ENCODE data around the gene PRKG2. TPM values are rescaled to one million over a fixed set of nuclear protein-coding genes. Genes with fewer than 3 reads are reported as not detected.

The PRKG2 gene
- total RNA-seq, 1 donor, result 0.72 TPM

GRCh38 chr4:81198609-81199008 lies 16.4 kb downstream of the PRKG2 start:
- no peaks in the 10 kb centered on the region for H3K9me3 ChIP-seq (ENCODE audit: low read depth, low read length)
- H4K20me1 ChIP-seq (ENCODE audit: insufficient read depth, low read length), result no peaks in the 10 kb centered on the region
- no peak for TF ChIP-seq CTCF (IDR thresholded peaks at IDR 0.05; ENCODE audit: extremely low read depth, low read depth, low read length)
- no peak overlapping the region for H3K27ac ChIP-seq (ENCODE audit: low read depth, low read length)
- H3K36me3 ChIP-seq (ENCODE audit: insufficient read depth, low read length), result no peaks in the 10 kb centered on the region
- no peaks in the 10 kb centered on the region for H3K4me1 ChIP-seq (ENCODE audit: insufficient read depth, low read length)
- H3K27me3 ChIP-seq (ENCODE audit: insufficient read depth, low read length), result no peaks in the 10 kb centered on the region
- H2AFZ ChIP-seq (ENCODE audit: low read length), result no peak overlapping the region
- no peak overlapping the region for H3K4me2 ChIP-seq (ENCODE audit: insufficient read depth, low read length)
- DNase-seq (ENCODE audit: insufficient read length, low spot score, missing footprints), result no peak
- H3K79me2 ChIP-seq (ENCODE audit: insufficient read depth, low read length), result no peaks in the 10 kb centered on the region
- no peak overlapping the region for H3K4me3 ChIP-seq (ENCODE audit: insufficient read depth, low read length)

- Histone ChIP-seq H3K4me1 (ENCODE audit: insufficient read depth, low read length) (no peaks in the 10 kb centered on the region), H3K4me3 (ENCODE audit: insufficient read depth, low read length) (no peak overlapping the region), H3K27me3 (ENCODE audit: insufficient read depth, low read length) (no peaks in the 10 kb centered on the region), H3K36me3 (ENCODE audit: insufficient read depth, low read length) (no peaks in the 10 kb centered on the region), H3K4me2 (ENCODE audit: insufficient read depth, low read length) (no peak overlapping the region), H3K79me2 (ENCODE audit: insufficient read depth, low read length) (no peaks in the 10 kb centered on the region), H4K20me1 (ENCODE audit: insufficient read depth, low read length) (no peaks in the 10 kb centered on the region), H3K27ac (ENCODE audit: low read depth, low read length) (no peak overlapping the region), H2AFZ (ENCODE audit: low read length) (no peak overlapping the region), H3K9me3 (ENCODE audit: low read depth, low read length) (no peaks in the 10 kb centered on the region)
- no peak for TF ChIP-seq CTCF (IDR thresholded peaks at IDR 0.05; ENCODE audit: extremely low read depth, low read depth, low read length)
- no peak for DNase-seq (ENCODE audit: insufficient read length, low spot score, missing footprints)
Measured at GRCh38 chr4:81197864-81198524, 17.0 kb downstream of the PRKG2 start.

DNA sequence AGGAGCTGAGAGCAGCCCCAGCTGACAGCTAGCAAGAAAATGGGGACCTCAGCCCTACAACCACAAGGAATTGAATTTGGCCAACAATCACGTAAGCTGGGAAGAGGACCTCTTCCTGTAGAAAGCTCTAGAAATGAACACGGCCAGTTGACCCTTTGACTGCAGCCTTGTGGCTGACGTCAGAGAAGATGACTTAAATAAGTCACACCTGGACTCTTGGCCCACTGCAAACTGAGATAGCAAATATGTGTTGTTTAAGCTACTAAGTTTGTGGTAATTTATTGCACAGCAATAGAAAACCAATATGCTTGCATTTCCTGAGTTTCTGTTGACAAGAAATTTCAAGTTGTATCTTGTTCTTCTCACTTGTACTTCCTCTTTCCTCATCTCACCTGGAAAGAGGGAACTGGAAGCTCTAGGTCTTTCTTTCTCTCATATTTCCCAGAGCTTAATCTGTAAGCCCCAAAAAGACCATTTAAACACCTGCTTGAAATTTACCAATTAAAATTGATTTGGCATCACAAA lies 18.8 kb downstream of the PRKG2 start:
- H3K9me3 ChIP-seq (ENCODE audit: low read depth, low read length), result no peaks in the 10 kb centered on the region
- H3K4me1 ChIP-seq (ENCODE audit: insufficient read depth, low read length), result no peaks in the 10 kb centered on the region
- H3K27ac ChIP-seq (ENCODE audit: low read depth, low read length), result no peak overlapping the region
- H3K36me3 ChIP-seq (ENCODE audit: insufficient read depth, low read length), result no peaks in the 10 kb centered on the region
- H3K4me2 ChIP-seq (ENCODE audit: insufficient read depth, low read length), result no peak overlapping the region
- no peaks in the 10 kb centered on the region for H3K27me3 ChIP-seq (ENCODE audit: insufficient read depth, low read length)
- no peak for TF ChIP-seq CTCF (IDR thresholded peaks at IDR 0.05; ENCODE audit: extremely low read depth, low read depth, low read length)
- no peak for DNase-seq (ENCODE audit: insufficient read length, low spot score, missing footprints)
- H4K20me1 ChIP-seq (ENCODE audit: insufficient read depth, low read length), result no peaks in the 10 kb centered on the region
- H3K4me3 ChIP-seq (ENCODE audit: insufficient read depth, low read length), result no peak overlapping the region
- H2AFZ ChIP-seq (ENCODE audit: low read length), result no peak overlapping the region
- no peaks in the 10 kb centered on the region for H3K79me2 ChIP-seq (ENCODE audit: insufficient read depth, low read length)

DNA sequence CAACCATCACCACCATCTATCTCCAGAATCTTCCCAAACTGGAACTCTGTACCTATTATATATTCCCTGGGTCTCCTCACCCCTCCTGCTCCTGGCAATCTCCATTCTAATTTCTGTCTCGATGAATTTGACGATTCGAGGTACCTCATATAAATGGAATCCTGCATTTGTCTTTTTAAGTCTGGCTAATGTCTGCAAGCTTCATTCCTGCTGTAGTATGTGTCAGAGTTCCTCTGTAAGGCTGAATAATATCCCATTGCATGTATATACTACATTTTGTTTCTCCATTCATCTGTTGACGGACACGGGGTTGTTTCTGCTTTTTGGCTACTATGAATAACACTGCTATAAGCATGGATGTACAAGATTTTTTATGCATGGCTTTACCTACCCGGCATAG lies 19.5 kb downstream of the PRKG2 start:
- Histone ChIP-seq H3K36me3 (ENCODE audit: insufficient read depth, low read length) (no peaks in the 10 kb centered on the region), H2AFZ (ENCODE audit: low read length) (no peak overlapping the region), H3K9me3 (ENCODE audit: low read depth, low read length) (no peaks in the 10 kb centered on the region), H4K20me1 (ENCODE audit: insufficient read depth, low read length) (no peaks in the 10 kb centered on the region), H3K4me3 (ENCODE audit: insufficient read depth, low read length) (no peak overlapping the region), H3K27me3 (ENCODE audit: insufficient read depth, low read length) (no peaks in the 10 kb centered on the region), H3K4me2 (ENCODE audit: insufficient read depth, low read length) (no peak overlapping the region), H3K79me2 (ENCODE audit: insufficient read depth, low read length) (no peaks in the 10 kb centered on the region), H3K4me1 (ENCODE audit: insufficient read depth, low read length) (no peaks in the 10 kb centered on the region), H3K27ac (ENCODE audit: low read depth, low read length) (no peak overlapping the region)
- no peak for DNase-seq (ENCODE audit: insufficient read length, low spot score, missing footprints)
- no peak for TF ChIP-seq CTCF (IDR thresholded peaks at IDR 0.05; ENCODE audit: extremely low read depth, low read depth, low read length)
